ENCODE results near the gene SLC36A2. TPM values are rescaled to one million over a fixed set of nuclear protein-coding genes. Genes with fewer than 3 reads are reported as not detected.

Gene SLC36A2
- total RNA-seq, 1 donor from 2014 or later = 0.16 TPM

DNA sequence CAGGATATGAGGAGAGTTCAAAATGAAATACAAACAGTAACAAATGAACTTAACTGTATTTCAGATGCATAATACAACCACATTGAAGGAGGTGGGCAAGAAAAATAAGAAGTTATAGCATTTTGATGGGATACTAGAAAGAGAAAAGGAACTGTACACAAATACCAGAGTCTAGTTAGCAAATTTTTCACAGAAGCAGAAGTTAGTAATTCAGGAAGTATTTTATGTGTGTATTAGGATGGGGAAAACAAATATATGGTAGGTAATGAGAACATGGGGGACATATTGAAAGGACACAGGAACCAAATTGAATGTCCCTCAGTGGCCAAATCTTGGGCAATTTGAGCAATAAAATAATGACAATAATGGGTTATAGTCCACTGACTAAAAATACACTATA is 76.0 kb downstream of the SLC36A2 start:
- no peak for TF ChIP-seq CTCF (IDR thresholded peaks at IDR 0.05; ENCODE audit: borderline replicate concordance)
- DNase-seq = no peak
- Histone ChIP-seq H3K27ac (replicated peaks) (no peak overlapping the region), H3K4me1 (no peaks in the 10 kb centered on the region), H3K9me3 (replicated peaks) (no peaks in the 10 kb centered on the region), H3K4me3 (no peak overlapping the region), H3K27me3 (ENCODE audit: low read depth) (no peaks in the 10 kb centered on the region), H3K36me3 (peaks cover 40% of the 10 kb centered on the region)
- intact Hi-C loops (cut with micrococcal nuclease) = no loop called here

GRCh38 chr5:151270599-151270998 is 76.8 kb downstream of the SLC36A2 start:
- H3K36me3 ChIP-seq = peaks cover 40% of the 10 kb centered on the region
- H3K27me3 ChIP-seq (ENCODE audit: low read depth) = no peaks in the 10 kb centered on the region
- H3K4me3 ChIP-seq = no peak overlapping the region
- DNase-seq = no peak
- H3K4me1 ChIP-seq = no peaks in the 10 kb centered on the region
- no peaks in the 10 kb centered on the region for H3K9me3 ChIP-seq (replicated peaks)
- intact Hi-C loops (cut with micrococcal nuclease) = no loop called here
- TF ChIP-seq CTCF (IDR thresholded peaks at IDR 0.05; ENCODE audit: borderline replicate concordance) = no peak
- no peak overlapping the region for H3K27ac ChIP-seq (replicated peaks)

- H3K27me3 ChIP-seq (ENCODE audit: low read depth) = no peaks in the 10 kb centered on the region
- H3K9me3 ChIP-seq (replicated peaks) = no peaks in the 10 kb centered on the region
- no peak overlapping the region for H3K27ac ChIP-seq (replicated peaks)
- no peak for TF ChIP-seq CTCF (IDR thresholded peaks at IDR 0.05; ENCODE audit: borderline replicate concordance)
- H3K4me1 ChIP-seq = peaks cover 8% of the 10 kb centered on the region
- no peak overlapping the region for H3K4me3 ChIP-seq
- intact Hi-C loops (cut with micrococcal nuclease) = no loop called here
- peaks cover 40% of the 10 kb centered on the region for H3K36me3 ChIP-seq
- no peak for DNase-seq
Observed at GRCh38 chr5:151267491-151268260, 79.7 kb downstream of the SLC36A2 start.

Other genes starting within 250 kb of the SLC36A2 start
- gene ANXA6, start 189.8 kb downstream of the SLC36A2 start, total RNA-seq = 195 TPM
- gene CCDC69, start 123.5 kb downstream of the SLC36A2 start, total RNA-seq = 167 TPM
- 35.4 TPM for gene GM2A, start 94.4 kb downstream of the SLC36A2 start, total RNA-seq
- not detected for gene SLC36A3, start 43.8 kb downstream of the SLC36A2 start, total RNA-seq
- gene SLC36A1, start 100.0 kb upstream of the SLC36A2 start, total RNA-seq = 3.1 TPM
- gene FAT2, start 243.8 kb upstream of the SLC36A2 start, total RNA-seq = not detected

Data from left ventricle myocardium inferior (tissue), 1 donor.